HG02588 (cell line): Measurements from ENCODE around the gene PEX26.
A peak's percentile ranks its signal among the peaks of the same experiment; 100 is the strongest.
"Not testable (repeated sequence)": the region's sequence is repeated elsewhere in the genome, so short reads cannot be mapped to it uniquely, and the experiment has no call there.

Source experiments
- ATAC-seq: cut with Tn5 transposase; IDR thresholded peaks from one replicate; pipeline ENCODE4 v1.9.1; 2021; ENCODE audit warnings: mild to moderate bottlenecking, moderate library complexity; ENCODE audit not compliant: unreplicated experiment

PEX26 gene

GRCh38 chr22:18077639-18078328 lies at the start of gene PEX26:
Gene PEX26, plus strand, starts transcription at chr22:18077990. Its CDS starts 387 bp downstream, at chr22:18078377.
- ATAC-seq = peak; percentile 93

DNA sequence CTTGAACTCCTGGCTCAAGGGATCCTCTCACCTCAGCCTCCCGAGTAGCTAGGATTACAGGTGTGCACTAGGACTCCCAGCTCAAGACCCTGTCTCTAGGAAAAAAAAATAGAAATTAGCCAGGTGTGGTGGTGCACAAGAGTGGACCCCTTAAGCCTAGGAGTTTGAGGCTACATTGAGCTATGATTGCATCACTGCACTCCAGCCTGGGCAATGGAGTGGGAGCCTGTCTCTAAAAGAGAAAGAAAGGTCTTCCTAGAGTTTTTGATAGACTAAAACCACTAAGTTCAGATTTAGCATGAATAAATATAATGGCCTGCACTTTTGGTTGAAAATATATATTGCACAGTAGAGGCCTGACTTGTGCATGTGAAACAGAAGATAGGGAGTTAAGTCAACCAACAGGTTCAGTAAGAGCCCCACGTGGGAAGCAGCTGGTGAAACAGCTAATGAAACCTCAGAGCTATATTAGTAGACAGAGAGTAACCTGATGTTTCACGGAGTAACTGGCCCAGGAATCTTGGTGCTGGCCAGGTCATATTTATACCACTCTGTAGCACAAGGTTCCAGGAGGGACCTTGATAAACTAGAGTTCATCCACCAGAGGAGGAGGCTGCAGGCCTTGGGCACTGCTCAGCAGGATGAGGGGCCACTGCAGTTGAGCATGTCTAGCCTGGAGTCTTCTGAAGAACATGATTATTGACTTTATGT lies 48.8 kb upstream of the PEX26 start:
- ATAC-seq = no peak

GRCh38 chr22:18029686-18030267 lies 48.0 kb upstream of the PEX26 start:
- no peak for ATAC-seq

GRCh38 chr22:18031695-18032454 lies 45.9 kb upstream of the PEX26 start:
- no peak for ATAC-seq

- ATAC-seq = no peak
These were observed 45.2 kb upstream of the PEX26 start for GRCh38 chr22:18032455-18033101.

DNA sequence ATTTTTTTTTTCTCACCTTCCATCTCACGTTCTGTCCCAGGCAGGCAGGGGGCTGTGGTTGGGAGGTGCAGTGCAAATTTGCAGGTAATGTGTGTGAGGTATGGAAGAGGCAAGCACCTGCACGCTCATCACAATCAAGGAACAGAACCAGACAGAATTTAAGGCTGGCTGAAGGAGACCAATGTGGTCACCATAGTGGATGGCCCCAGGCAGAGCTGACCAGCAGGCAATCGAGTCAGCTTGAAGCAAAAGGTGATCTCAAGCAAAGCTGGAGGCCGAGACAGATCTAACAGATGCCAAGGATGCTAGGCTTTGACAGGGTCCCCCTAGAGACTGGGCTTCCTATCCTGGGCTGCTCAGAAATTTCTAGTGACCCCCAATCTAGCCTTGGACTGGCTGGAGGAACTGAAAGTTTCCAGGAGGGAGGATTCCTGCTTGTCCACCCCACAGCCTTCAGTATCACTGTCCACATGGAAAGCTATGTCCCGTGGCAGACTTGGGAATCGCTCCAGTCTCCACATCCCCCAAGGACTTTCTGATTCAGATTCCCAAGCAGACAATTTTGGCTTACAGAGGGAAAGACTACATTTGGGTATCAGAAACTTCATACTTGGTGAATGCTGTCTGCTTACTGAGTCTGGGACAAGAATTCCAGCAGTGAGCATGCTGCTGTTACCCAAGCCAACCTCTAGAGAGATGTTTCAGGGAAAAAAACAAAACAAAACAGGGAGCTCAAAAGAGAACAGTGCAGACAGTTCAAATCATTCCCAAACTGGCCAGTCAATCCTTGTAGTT lies 44.4 kb upstream of the PEX26 start:
- no peak for ATAC-seq

- ATAC-seq = no peak
These were observed 43.7 kb upstream of the PEX26 start for GRCh38 chr22:18034076-18034475.

- no peak for ATAC-seq
These were observed 42.0 kb upstream of the PEX26 start for GRCh38 chr22:18035751-18036150.

DNA sequence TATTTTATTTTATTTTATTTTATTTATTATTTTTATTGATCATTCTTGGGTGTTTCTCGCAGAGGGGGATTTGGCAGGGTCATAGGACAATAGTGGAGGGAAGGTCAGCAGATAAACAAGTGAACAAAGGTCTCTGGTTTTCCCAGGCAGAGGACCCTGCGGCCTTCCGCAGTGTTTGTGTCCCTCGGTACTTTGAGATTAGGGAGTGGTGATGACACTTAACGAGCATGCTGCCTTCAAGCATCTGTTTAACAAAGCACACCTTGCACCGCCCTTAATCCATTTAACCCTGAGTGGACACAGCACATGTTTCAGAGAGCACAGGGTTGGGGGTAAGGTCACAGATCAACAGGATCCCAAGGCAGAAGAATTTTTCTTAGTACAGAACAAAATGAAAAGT lies 36.9 kb upstream of the PEX26 start:
- not testable (repeated sequence) for ATAC-seq

DNA sequence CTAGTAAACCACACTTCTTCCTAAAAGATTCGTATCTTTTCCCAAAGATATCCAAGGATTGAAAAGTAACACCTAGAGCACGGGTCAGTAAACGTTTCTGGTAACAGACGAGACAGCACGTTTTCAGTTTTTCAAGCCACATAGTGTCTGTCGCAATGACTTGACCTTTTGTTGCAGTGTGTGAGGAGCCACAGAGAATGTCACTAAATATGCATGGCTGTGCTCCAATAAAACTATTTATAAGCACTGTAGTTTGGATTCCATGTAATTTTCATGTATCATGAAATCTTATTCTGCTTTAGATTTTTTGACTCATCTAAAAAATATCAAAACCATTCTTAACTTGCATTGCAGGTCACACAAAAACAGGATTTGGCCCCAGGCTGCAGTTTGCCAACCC lies 35.1 kb upstream of the PEX26 start:
- ATAC-seq = no peak

DNA sequence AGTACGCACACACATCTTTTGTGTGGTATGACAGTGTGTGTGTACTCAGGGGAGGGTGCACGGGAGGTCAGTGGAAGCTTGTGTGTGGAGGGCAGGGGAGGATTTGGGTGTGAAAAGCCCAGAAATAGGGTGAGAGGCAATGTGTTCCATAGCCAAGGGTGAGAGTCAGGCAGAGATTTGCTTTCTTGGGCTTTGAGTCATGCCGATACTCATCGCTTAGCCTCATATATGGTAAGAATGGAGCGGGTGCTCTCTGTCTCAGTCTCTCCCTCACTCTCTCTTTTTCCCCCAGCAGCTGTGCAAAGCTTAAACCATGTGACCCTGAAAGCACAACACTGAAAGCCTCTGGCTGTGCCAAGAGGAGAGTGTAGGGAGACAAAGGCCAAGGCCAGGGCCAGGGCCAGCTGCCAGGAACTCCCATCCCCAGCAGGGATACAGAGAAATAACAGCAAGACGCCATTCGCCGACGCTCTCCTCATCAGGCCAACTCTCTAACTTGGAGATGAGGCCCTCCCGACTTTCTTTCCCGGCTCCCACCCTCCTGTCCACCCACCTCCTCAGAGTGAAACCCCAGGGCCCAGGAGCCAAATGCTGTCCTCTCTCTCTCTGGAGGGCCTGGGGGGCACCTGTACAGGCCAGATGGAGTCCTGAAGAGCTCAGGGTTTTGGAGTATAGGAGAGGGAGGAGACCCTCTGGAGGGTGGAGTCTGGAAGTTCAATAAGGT lies 33.1 kb upstream of the PEX26 start:
- ATAC-seq = no peak

GRCh38 chr22:18045794-18046193 lies 32.0 kb upstream of the PEX26 start:
- ATAC-seq = no peak

- no peak for ATAC-seq
These were observed 29.7 kb upstream of the PEX26 start for GRCh38 chr22:18048041-18048440.

DNA sequence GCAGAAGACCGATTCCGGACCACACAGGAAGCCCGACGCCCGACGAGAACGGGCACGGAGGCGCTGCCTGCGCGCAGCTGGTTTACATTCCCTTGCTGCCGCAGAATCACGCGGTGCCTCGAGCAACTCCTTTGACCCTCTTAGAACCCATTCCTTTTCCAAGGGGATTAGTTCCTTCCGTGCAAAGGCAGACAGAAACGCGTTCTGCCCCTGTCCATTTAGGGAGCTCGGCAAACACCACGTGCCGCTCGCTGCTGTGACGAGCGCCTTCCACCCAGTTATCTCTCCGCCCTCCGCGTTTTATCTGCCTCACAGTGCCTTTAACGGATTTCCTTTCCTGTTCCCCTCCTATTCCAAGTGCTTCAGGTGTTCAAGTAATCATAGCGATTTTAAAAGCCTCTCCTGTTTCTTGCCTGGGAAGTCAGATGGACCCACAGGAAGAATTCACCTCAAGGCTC lies 29.3 kb upstream of the PEX26 start:
- ATAC-seq = no peak

DNA sequence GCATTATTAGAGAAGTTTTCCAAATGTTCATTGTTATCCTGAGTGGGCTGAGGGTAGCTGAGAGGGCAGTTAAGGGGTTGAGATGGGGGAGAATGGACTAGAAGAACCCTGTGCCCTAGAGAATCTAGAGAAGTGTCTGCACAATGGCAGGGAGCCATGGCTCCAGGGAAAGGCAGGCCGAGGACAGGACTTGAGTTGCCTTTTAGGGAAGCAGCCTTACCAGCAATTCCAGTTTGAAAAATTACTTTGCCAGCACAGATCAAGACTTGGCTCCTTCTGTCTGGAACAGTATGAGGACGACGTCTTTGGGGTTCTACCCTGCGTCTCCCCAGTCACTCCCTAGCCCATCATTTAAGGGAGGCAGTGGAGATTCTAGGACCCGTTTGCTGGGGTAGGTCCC lies 27.7 kb upstream of the PEX26 start:
- ATAC-seq = no peak

GRCh38 chr22:18051113-18051512 lies 26.7 kb upstream of the PEX26 start:
- ATAC-seq = not testable (repeated sequence)

GRCh38 chr22:18053216-18053946 lies 24.4 kb upstream of the PEX26 start:
- ATAC-seq = not testable (repeated sequence)

- no peak for ATAC-seq
These were observed 22.1 kb upstream of the PEX26 start for GRCh38 chr22:18055619-18056160.
